Vagina (tissue), 2 donors: ENCODE data around the gene ZEB2.

Experiments
- POLR2A ChIP-seq, 2 donors: fragments of 450-650 bp; IDR thresholded peaks; one replicate each; pipeline ENCODE4 v1.6.1; 2017; ENCODE audit warnings: antibody characterized with exemption in 2 of 2, mild to moderate bottlenecking in 2 of 2, moderate library complexity in 2 of 2
- POLR2AphosphoS5 ChIP-seq, 2 donors: sonication (generic); formaldehyde crosslinking; IDR thresholded peaks; one replicate each; pipeline ENCODE4 v1.9.0; 2017; ENCODE audit warnings: antibody characterized with exemption in 2 of 2, mild to moderate bottlenecking in 2 of 2, low read depth in 1 of 2; ENCODE audit not compliant: insufficient read depth in 1 of 2
- TF ChIP-seq, protein P1 (sequence below), 3 experiments: fragments of 450-650 bp in 2 of 3; fragments of 200-600 bp in 1 of 3; sonication (generic) in 1 of 3; IDR thresholded peaks; one replicate each; pipeline ENCODE4 v1.5.1; 2017 to 2019; ENCODE audit warnings: antibody characterized with exemption in 3 of 3, mild to moderate bottlenecking in 2 of 3, moderate library complexity in 2 of 3

DNA sequence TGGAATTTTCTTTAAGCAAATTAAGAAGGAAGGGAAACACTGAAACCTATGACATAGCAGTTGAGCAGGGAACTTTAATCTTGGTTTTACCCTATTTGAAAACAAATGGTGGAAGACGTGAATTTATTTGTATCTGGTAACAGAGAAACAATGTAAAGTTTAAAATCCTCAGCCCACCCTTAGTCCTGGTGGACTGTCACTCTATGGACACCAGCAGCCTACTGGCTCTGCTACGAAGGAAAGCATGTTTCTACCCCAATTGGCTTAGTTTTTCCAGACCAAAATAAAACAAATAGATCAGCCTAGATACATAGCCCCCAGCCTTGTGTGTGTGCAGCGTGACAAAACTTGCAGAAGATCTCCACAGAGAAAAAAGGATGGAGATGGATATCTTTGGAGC, 7.4 kb downstream of the ZEB2 start:
- TF ChIP-seq, protein P1, sequence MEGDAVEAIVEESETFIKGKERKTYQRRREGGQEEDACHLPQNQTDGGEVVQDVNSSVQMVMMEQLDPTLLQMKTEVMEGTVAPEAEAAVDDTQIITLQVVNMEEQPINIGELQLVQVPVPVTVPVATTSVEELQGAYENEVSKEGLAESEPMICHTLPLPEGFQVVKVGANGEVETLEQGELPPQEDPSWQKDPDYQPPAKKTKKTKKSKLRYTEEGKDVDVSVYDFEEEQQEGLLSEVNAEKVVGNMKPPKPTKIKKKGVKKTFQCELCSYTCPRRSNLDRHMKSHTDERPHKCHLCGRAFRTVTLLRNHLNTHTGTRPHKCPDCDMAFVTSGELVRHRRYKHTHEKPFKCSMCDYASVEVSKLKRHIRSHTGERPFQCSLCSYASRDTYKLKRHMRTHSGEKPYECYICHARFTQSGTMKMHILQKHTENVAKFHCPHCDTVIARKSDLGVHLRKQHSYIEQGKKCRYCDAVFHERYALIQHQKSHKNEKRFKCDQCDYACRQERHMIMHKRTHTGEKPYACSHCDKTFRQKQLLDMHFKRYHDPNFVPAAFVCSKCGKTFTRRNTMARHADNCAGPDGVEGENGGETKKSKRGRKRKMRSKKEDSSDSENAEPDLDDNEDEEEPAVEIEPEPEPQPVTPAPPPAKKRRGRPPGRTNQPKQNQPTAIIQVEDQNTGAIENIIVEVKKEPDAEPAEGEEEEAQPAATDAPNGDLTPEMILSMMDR (IDR thresholded peaks at IDR 0.05) = no peak
- TF ChIP-seq POLR2AphosphoS5 (IDR thresholded peaks at IDR 0.05; ENCODE audit: insufficient read depth in 1 of 2, low read depth in 1 of 2) (no peak), POLR2A (IDR thresholded peaks at IDR 0.05) (no peak)
